A549 (cell line): ENCODE data around the gene PTRHD1. TPM values are rescaled to one million over a fixed set of nuclear protein-coding genes. Genes with fewer than 3 reads are reported as not detected.

ENCODE experiments used
- ATAC-seq, 2 experiments: fragments of 200-7000 bp in 1 of 2; fragments of >200 bp in 1 of 2; cut with Nextera tagmentation in 1 of 2; cut with Tn5 transposase in 1 of 2; 3 replicates each; pipeline versions ENCODE4 v1.8.0 to v1.9.1; 2018 to 2020; ENCODE audit warnings: mild to moderate bottlenecking in 1 of 2, moderate library complexity in 1 of 2
- CTCF ChIA-PET: fragments of 300-600 bp; sonication (Branson Sonifier 250); formaldehyde crosslinking; extraction: SDS; loops from one replicate; lab custom pipeline; 2021; ENCODE audit warnings: antibody characterized with exemption, inconsistent platforms; lab: Yijun Ruan, JAX
- POLR2A ChIA-PET: fragments of 350-600 bp; formaldehyde crosslinking; extraction: SDS; loops from one replicate; lab custom pipeline; 2021; ENCODE audit warnings: antibody characterized with exemption, inconsistent platforms; lab: Yijun Ruan, JAX
- DNase-seq, 2 experiments: peaks; one replicate each; pipeline versions ENCODE4 v3.0.0 to v3.0.0-alpha.2; 2011 to 2016; ENCODE audit warnings: low read depth in 1 of 2, low spot score in 1 of 2
- FAIRE-seq: peaks from 2 replicates; lab custom pipeline; 2011; peaks lifted over from hg19 to GRCh38; lab: Jason Lieb, UNC
- H3K27ac ChIP-seq, 2 experiments: fragments of >200 bp; sonication (Bioruptor Twin); formaldehyde crosslinking; 3 replicates each; pipeline ENCODE4 v1.5.1; 2016 to 2017
- H3K4me1 ChIP-seq: fragments of >200 bp; sonication (Bioruptor Twin); formaldehyde crosslinking; 3 replicates; pipeline ENCODE4 v1.6.1; 2016
- H3K4me2 ChIP-seq: fragments of >200 bp; sonication (Bioruptor Twin); formaldehyde crosslinking; 3 replicates; pipeline ENCODE4 v1.6.1; 2016
- H3K4me3 ChIP-seq: fragments of >200 bp; sonication (Bioruptor Twin); formaldehyde crosslinking; 3 replicates; pipeline ENCODE4 v1.5.1; 2016
- H3K9me3 ChIP-seq: fragments of >200 bp; sonication (Bioruptor Twin); formaldehyde crosslinking; 3 replicates; pipeline ENCODE4 v1.6.1; 2016
- ATOH8 ChIP-seq: fragments of 250-450 bp; sonication (Bioruptor Pico); IDR thresholded peaks from 2 replicates; pipeline ENCODE4 v1.5.0; 2020; ENCODE audit warnings: low read depth, mild to moderate bottlenecking, moderate library complexity
- CBX2 ChIP-seq: fragments of 200-600 bp; sonication (generic); IDR thresholded peaks from 2 replicates; pipeline ENCODE4 v1.6.1; 2016; ENCODE audit warnings: low read depth, mild to moderate bottlenecking, borderline replicate concordance
- CBX8 ChIP-seq: fragments of 200-600 bp; sonication (generic); IDR thresholded peaks from 2 replicates; pipeline ENCODE4 v1.6.1; 2016
- CEBPB ChIP-seq, 2 experiments: fragments of >200 bp in 1 of 2; sonication (Bioruptor Twin) in 1 of 2; formaldehyde crosslinking in 1 of 2; IDR thresholded peaks; 2 replicates each; pipeline ENCODE4 v1.6.1; 2012 to 2016
- EHMT2 ChIP-seq: fragments of 200-600 bp; sonication (generic); IDR thresholded peaks from 2 replicates; pipeline ENCODE4 v1.6.1; 2016; ENCODE audit warnings: antibody characterized with exemption, low read depth, mild to moderate bottlenecking, moderate library complexity
- HEYL ChIP-seq: fragments of 250-450 bp; sonication (Bioruptor Pico); IDR thresholded peaks from 2 replicates; pipeline ENCODE4 v1.8.0; 2021; ENCODE audit warnings: mild to moderate bottlenecking, moderate library complexity
- HOXA7 ChIP-seq: fragments of 250-450 bp; sonication (Bioruptor Pico); IDR thresholded peaks from 2 replicates; pipeline ENCODE4 v1.5.0; 2020; ENCODE audit warnings: mild to moderate bottlenecking, moderate library complexity
- HOXB5 ChIP-seq: fragments of 250-450 bp; sonication (Bioruptor Pico); IDR thresholded peaks from 2 replicates; pipeline ENCODE4 v1.5.0; 2020; ENCODE audit warnings: mild to moderate bottlenecking, moderate library complexity
- JUNB ChIP-seq: fragments of >200 bp; sonication (Bioruptor Twin); formaldehyde crosslinking; IDR thresholded peaks from 2 replicates; pipeline ENCODE4 v1.6.1; 2016
- MAX ChIP-seq: IDR thresholded peaks from 2 replicates; pipeline ENCODE4 v1.6.1; 2012
- MYC ChIP-seq: IDR thresholded peaks from 2 replicates; pipeline ENCODE4 v1.6.1; 2012; ENCODE audit warnings: mild to moderate bottlenecking, inconsistent platforms, low read length, improper control_type of control experiment, borderline replicate concordance
- PHF8 ChIP-seq: fragments of 200-600 bp; sonication (generic); IDR thresholded peaks from 2 replicates; pipeline ENCODE4 v1.6.1; 2016; ENCODE audit warnings: low read depth, mild to moderate bottlenecking, antibody characterized with exemption, moderate library complexity, borderline replicate concordance
- RAD21 ChIP-seq, 2 experiments: fragments of >200 bp in 1 of 2; sonication (Bioruptor Twin) in 1 of 2; formaldehyde crosslinking in 1 of 2; IDR thresholded peaks in 1 of 2; conservative IDR thresholded peaks in 1 of 2; 2 replicates in 1 of 2; 3 replicates in 1 of 2; pipeline ENCODE4 v1.6.1; 2012 to 2018; ENCODE audit warnings: inconsistent platforms in 1 of 2
- SREBF2 ChIP-seq: fragments of 450-650 bp; IDR thresholded peaks from 2 replicates; pipeline ENCODE4 v1.6.1; 2014; ENCODE audit warnings: mild to moderate bottlenecking, moderate library complexity
- TFCP2L1 ChIP-seq: fragments of 250-450 bp; sonication (Bioruptor Pico); IDR thresholded peaks from 2 replicates; pipeline ENCODE4 v1.5.0; 2021; ENCODE audit warnings: mild to moderate bottlenecking
- ZC3H11A ChIP-seq: fragments of 450-650 bp; IDR thresholded peaks from 2 replicates; pipeline ENCODE4 v1.6.1; 2014; ENCODE audit warnings: antibody characterized with exemption, mild to moderate bottlenecking
- WGBS: methylation state at CpG from one replicate; pipeline ENCODE4 v1.1.6; 2017; ENCODE audit errors: missing lambda C conversion rate; 5-methylcytosine and 5-hydroxymethylcytosine counted together
- polyA plus RNA-seq, 4 experiments: library from polyadenylated mRNA; depleted of rRNA in 3 of 4; stranded (reverse); fragments of >200 nt; fragmentation: RNase III in 1 of 4; extraction: RNeasy Plus Mini Kit Qiagen cat#74134 plus additional on column Dnase treatment in 1 of 4; gene quantifications; 2 replicates in 3 of 4; 3 replicates in 1 of 4; pipeline ENCODE4 v1.2.3, GENCODE V29; 2011 to 2017
- TF ChIP-seq, protein P1 (sequence below): fragments of >200 bp; sonication (Bioruptor Twin); formaldehyde crosslinking; IDR thresholded peaks from 2 replicates; pipeline ENCODE4 v1.6.1; 2016
- TF ChIP-seq, protein P2 (sequence below): fragments of >200 bp; sonication (Bioruptor Twin); formaldehyde crosslinking; IDR thresholded peaks from 3 replicates; pipeline ENCODE4 v1.6.1; 2016

The PTRHD1 gene
- polyA plus RNA-seq, 2 of the 4 experiments (the other 2 are of a cell fraction) = 44.9 to 86.6 TPM

- Histone ChIP-seq H3K4me3 (no peak overlapping the region), H3K27ac (no peak overlapping the region), H3K4me1 (no peaks in the 10 kb centered on the region), H3K4me2 (no peak overlapping the region), H3K9me3 (no peaks in the 10 kb centered on the region)
- 90% methylated on average over 15 of the region's 15 CpGs for WGBS
- CTCF ChIA-PET = interaction anchor here (0.7 to 4.2 kb wide), 7 partner anchors 10 to 430 kb away, joined by 3 to 25 read pairs (median 4); partner anchors contain the start of genes CENPO and PTRHD1
- no peak for DNase-seq
- POLR2A ChIA-PET = no interaction called here
- TF ChIP-seq CBX8 (no peak), MAX (no peak), HOXA7 (CRISPR knock-in tag) (no peak), TFCP2L1 (CRISPR knock-in tag) (no peak), RAD21 (conservative IDR thresholded peaks at IDR 0.05 in 1 of 2, IDR thresholded peaks at IDR 0.05 in 1 of 2) (no peak), SREBF2 (no peak)
- TF ChIP-seq, protein P1, sequence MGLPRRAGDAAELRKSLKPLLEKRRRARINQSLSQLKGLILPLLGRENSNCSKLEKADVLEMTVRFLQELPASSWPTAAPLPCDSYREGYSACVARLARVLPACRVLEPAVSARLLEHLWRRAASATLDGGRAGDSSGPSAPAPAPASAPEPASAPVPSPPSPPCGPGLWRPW = no peak
- TF ChIP-seq, protein P2, sequence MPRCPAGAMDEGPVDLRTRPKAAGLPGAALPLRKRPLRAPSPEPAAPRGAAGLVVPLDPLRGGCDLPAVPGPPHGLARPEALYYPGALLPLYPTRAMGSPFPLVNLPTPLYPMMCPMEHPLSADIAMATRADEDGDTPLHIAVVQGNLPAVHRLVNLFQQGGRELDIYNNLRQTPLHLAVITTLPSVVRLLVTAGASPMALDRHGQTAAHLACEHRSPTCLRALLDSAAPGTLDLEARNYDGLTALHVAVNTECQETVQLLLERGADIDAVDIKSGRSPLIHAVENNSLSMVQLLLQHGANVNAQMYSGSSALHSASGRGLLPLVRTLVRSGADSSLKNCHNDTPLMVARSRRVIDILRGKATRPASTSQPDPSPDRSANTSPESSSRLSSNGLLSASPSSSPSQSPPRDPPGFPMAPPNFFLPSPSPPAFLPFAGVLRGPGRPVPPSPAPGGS = no peak
- no peak for FAIRE-seq
- ATAC-seq = no peak
Measured at GRCh38 chr2:24839729-24840128, 46.5 kb upstream of the PTRHD1 start.

GRCh38 chr2:24838541-24838940 is 45.4 kb upstream of the PTRHD1 start:
- 91% methylated on average over 16 of the region's 18 CpGs for WGBS

DNA sequence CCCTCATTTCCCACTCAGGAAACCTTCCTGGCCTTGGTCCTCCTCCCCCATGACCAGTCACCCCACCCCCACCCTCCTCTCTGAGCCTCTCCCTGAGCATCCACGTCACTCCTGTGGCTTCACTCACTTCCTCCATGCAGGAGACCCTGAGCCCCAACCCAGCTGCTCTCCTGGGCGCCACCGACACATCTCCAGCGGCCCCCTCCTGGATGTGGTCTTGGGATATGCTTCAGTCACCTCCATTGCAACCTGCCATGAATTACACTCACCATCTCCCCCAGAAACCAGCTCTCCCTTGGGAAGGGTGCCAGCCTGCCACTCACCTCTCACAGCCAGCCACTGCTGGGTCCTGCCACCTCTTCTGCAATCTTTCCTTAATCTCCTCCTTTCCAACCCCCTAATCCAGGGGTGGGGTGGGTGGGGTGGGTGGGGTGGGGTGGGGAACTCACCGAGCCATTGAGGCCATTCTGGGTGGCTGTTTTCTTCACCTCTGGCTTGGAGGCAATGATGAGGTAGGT is 44.9 kb upstream of the PTRHD1 start:
- Histone ChIP-seq H3K27ac (no peak overlapping the region), H3K4me1 (no peaks in the 10 kb centered on the region), H3K4me2 (no peak overlapping the region), H3K4me3 (no peak overlapping the region), H3K9me3 (no peaks in the 10 kb centered on the region)
- FAIRE-seq = no peak
- no peak for DNase-seq
- WGBS = 95% methylated on average over 4 of the region's 5 CpGs
- TF ChIP-seq MYC (no peak), JUNB (no peak), CEBPB (IDR thresholded peaks at IDR 0.05) (no peak), EHMT2 (no peak), ATOH8 (CRISPR knock-in tag) (no peak), HOXB5 (no peak), HEYL (no peak), CBX2 (no peak), TFCP2L1 (CRISPR knock-in tag) (no peak)
- ChIA-PET POLR2A (no interaction called here), CTCF (interaction anchor here (0.7 to 4.2 kb wide), 5 partner anchors 10 to 429 kb away, joined by 4 to 25 read pairs (median 8); no protein-coding TSS in a partner anchor)
- ATAC-seq = no peak

More at GRCh38 chr2:24838541-24838940, 45.4 kb upstream of the PTRHD1 start:
- TF ChIP-seq PHF8 (no peak), ZC3H11A (no peak)
- Histone ChIP-seq H3K4me3 (no peak overlapping the region), H3K9me3 (no peaks in the 10 kb centered on the region), H3K4me2 (no peak overlapping the region), H3K27ac (no peak overlapping the region), H3K4me1 (no peaks in the 10 kb centered on the region)
- FAIRE-seq = no peak
- DNase-seq = no peak
- CTCF ChIA-PET = interaction anchor here (0.8 to 4.2 kb wide), 5 partner anchors 11 to 358 kb away, joined by 3 to 25 read pairs (median 4); partner anchors contain the start of genes CENPO and PTRHD1
- no peak for ATAC-seq
- POLR2A ChIA-PET = interaction anchor here (0.7 kb wide), 1 partner anchor 357 kb away, joined by 6 read pairs; no protein-coding TSS in a partner anchor
